GM10266 (cell line): ENCODE measurements around the gene PSMA7.

Experiments
- DNase-seq: peaks from one replicate; pipeline ENCODE4 v3.0.0; 2012; ENCODE audit errors: extremely low spot score
- TF ChIP-seq, protein P1 (sequence below): IDR thresholded peaks from 2 replicates; pipeline ENCODE4 v1.5.1; 2012; ENCODE audit warnings: mild to moderate bottlenecking, low read depth; ENCODE audit not compliant: control insufficient read depth, insufficient read depth; ENCODE audit errors: missing control alignments

Gene PSMA7

DNA sequence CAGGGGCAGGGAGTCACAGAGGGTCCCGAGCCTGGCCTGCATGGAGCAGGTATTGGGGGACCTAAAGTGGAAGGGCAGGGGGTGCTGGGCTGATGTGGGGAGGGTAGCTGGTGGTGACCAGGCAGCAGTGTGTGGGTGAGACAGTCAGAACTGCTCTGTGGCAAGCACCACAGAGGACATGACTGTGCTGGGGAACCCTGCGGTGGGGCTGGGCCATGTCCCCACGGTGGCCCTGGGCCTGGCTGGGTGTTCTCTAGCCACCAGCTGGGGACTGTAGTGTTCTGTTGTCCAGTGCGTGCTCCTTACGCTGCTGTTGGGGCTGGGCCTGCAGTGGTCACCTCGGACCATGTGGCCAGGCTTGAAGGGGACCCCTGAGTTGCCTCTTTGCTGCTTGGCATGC is 3.9 kb upstream of the PSMA7 start:
- no peak for DNase-seq
- TF ChIP-seq, protein P1, sequence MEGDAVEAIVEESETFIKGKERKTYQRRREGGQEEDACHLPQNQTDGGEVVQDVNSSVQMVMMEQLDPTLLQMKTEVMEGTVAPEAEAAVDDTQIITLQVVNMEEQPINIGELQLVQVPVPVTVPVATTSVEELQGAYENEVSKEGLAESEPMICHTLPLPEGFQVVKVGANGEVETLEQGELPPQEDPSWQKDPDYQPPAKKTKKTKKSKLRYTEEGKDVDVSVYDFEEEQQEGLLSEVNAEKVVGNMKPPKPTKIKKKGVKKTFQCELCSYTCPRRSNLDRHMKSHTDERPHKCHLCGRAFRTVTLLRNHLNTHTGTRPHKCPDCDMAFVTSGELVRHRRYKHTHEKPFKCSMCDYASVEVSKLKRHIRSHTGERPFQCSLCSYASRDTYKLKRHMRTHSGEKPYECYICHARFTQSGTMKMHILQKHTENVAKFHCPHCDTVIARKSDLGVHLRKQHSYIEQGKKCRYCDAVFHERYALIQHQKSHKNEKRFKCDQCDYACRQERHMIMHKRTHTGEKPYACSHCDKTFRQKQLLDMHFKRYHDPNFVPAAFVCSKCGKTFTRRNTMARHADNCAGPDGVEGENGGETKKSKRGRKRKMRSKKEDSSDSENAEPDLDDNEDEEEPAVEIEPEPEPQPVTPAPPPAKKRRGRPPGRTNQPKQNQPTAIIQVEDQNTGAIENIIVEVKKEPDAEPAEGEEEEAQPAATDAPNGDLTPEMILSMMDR: no peak

DNA sequence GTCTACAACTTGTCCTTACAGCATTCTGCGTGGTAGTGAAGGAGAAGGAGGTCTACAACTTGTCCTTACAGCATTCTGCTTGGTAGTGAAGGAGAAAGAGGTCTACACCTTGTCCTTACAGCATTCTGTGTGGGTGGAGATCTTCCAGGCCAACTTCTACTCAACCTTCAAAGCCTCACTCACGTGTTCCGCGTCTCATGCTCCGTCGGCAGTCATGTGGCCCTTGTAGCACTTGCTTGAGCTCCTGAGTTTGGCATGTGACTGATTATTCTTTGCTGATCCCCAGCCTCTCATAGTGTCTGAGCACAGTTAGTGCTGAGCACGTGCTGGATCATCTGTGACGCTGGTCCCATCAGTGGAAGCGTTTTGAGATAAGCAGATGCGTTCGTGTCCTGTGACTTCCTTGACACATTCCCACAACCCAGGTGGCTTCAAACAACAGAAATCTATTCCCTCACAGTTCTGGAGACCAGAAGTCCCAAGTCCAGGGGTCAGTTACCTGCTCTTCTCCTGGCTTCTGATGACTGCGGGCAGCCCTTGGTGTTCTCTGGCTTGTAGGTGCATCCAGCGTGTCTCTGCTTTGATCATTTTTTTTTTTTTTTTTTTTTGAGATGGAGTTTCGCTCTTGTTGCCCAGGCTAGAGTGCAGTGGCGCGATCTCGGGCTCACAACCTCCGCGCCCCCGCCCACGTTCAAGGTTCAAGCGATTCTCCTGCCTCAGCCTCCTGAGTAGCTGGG is 3.0 kb upstream of the PSMA7 start:
- TF ChIP-seq, protein P1: no peak
- DNase-seq: no peak

DNA sequence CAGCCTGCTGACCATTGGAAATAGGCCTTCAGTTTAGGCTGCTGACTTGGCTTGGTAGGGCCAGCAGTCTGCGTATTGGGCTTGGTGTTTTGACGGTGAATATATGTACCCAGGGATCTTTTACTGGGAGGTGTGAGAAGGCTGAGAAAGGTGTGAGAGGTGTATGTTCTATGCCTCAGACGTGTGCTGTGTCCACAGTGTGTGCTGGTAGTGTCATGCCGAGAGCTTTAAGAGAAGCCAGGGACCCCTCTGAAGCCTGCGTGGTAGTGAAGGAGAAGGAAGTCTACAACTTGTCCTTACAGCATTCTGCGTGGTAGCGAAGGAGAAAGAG is 2.5 kb upstream of the PSMA7 start:
- no peak for DNase-seq
- TF ChIP-seq, protein P1: no peak

DNA sequence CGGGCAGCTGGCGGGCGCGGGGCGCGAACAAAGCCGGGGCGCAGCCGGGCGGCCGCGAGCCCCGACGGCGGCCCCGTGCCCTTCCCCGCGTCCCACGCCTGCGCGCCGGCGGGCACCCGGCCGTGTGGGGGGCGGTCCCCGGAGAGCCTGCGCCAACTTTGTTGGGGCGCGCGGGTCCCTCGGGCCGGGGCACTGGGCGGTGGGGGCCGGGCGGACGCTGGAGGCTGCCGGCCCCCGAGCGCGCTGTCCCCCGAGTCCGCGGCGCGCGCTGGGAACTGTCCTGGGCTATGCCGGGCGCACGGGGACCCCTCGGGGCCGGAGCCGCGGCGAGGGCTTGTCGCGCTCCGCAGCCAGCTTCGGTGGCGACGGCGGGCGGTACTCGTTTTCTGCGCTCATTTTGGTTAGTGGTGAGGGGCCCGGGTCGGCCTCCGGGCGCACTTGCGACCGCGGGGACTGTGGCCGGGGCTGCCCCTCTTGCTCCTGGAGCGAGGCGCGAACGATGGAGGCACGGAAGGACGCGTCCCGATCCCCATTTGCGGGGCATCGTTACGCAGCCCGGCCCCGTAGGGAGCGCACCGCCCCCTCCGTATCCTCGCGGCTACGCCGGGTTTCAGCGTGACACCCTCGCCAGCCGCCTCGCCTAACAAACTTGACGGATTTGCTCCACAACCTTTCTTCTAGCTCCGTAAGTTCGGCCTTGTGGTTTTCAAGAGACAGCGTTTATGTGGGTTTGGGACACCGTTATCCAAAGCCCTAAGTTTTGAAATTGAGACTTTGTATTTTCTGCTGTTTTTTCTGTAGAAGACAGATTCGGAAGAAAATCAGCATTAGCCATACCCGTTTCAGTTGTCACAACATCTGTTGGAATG is 997 bp upstream of the PSMA7 start:
- TF ChIP-seq, protein P1: no peak
- DNase-seq: peak; percentile 82

DNA sequence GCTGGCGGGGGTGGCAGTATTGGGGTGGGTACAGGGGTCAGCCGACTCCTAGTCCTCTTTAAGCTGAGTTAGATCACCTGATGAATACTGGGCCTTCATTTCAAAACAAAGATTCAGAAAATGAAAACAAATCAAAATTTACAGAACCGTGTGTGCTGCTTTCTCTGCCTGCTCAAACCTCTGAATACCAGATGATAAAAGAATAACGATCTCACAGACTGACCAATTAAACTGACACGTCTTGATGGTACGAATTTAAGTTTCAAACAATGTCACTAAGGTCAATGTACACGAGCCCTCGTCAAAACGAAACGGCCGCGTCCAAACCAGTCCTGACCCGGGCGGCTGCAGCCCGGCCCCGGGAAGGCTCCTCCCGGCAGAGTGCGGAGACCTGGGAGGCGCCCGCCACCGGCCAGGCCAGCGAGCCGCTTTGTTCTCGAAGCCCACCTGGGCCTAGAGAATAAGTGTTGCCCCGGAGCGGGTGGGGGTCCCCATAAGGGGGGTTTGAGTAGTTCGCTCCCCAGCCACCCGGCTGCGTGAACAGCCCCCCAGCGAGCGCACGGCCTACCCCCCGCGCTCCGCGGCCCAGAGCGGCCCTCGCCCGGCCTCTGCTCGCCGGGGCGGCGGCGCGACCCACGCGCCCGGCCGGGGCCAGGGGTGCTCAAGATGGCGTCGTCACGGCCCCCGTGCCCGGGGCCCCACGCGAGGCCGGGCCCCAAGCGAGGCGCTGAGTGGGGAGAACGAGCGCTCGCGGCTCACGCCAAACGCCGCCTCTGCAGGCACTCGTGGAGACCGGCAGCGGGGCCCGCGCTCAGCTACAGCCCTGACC is 728 bp downstream of the PSMA7 start:
- TF ChIP-seq, protein P1: no peak
- DNase-seq: no peak

DNA sequence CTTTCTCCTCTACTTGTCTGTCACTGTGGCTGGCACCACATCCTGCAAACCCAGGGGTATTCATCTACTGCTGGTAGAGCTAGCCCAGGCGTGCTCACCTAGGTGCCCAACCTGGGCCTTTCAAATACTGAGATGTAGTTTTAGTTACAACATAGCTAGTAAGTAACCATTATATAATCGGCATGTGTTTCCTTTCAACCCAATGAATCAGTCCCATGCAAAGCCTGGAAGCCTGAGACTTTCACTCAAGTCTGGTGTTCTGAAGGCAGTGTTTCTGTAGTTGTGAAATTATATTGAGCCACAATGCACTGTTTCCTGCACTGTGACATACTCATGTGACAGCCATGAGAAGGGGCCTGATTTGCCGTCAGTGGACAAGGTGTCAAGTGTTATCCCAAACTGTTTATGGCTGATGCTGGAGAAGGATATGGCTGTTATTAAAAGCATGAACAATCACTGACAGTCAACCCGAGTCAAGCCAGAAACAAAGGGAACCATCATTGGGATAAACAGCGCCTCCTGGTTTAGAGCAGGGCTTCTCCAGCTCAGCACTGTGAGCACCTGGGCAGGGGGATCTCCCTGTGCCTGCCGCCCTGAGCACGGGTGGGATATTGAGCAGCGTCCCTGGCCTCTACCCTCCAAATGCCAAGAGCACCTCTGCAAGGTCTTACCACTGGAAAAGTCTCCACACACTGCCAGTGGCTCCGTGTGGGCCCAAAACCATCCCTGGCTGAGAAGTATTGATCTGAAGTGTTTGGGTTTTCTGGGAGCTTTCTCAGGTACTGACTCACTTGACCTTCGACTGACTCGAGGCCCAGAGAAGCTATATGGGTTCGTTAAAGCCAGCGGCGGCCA is 1.6 kb downstream of the PSMA7 start:
- TF ChIP-seq, protein P1: peak; percentile 54
- no peak for DNase-seq
